ENCODE measurements around the gene LRRC8C.

DNA sequence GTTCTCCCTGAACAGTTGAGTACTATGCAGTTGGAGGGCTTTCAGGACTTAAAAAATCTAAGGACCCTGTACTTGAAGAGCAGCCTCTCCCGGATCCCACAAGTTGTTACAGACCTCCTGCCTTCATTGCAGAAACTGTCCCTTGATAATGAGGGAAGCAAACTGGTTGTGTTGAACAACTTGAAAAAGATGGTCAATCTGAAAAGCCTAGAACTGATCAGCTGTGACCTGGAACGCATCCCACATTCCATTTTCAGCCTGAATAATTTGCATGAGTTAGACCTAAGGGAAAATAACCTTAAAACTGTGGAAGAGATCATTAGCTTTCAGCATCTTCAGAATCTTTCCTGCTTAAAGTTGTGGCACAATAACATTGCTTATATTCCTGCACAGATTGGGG lies 48.7 kb upstream of the LRRC8C start:
- TF ChIP-seq, protein P1, sequence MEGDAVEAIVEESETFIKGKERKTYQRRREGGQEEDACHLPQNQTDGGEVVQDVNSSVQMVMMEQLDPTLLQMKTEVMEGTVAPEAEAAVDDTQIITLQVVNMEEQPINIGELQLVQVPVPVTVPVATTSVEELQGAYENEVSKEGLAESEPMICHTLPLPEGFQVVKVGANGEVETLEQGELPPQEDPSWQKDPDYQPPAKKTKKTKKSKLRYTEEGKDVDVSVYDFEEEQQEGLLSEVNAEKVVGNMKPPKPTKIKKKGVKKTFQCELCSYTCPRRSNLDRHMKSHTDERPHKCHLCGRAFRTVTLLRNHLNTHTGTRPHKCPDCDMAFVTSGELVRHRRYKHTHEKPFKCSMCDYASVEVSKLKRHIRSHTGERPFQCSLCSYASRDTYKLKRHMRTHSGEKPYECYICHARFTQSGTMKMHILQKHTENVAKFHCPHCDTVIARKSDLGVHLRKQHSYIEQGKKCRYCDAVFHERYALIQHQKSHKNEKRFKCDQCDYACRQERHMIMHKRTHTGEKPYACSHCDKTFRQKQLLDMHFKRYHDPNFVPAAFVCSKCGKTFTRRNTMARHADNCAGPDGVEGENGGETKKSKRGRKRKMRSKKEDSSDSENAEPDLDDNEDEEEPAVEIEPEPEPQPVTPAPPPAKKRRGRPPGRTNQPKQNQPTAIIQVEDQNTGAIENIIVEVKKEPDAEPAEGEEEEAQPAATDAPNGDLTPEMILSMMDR (IDR thresholded peaks at IDR 0.05): no peak
- TF ChIP-seq EZH2 (IDR thresholded peaks at IDR 0.05): no peak
